ENCODE measurements around the gene CUL4B. TPM values are rescaled to one million over a fixed set of nuclear protein-coding genes. Genes with fewer than 3 reads are reported as not detected.
"Not testable (repeated sequence)": the region's sequence is repeated elsewhere in the genome, so short reads cannot be mapped to it uniquely, and the experiment has no call there.

Gene CUL4B
- total RNA-seq, 3 donors from 2014 or later = 38.7 to 45.5 (median 45.1) TPM

- H3K9me3 ChIP-seq = no peaks in the 10 kb centered on the region
- no peaks in the 10 kb centered on the region for H3K36me3 ChIP-seq
- H3K27me3 ChIP-seq = no peaks in the 10 kb centered on the region
- DNase-seq (ENCODE audit: low spot score in 2 of 2) = no peak
- intact Hi-C loops (cut with DNase I; ENCODE audit: low total_unique reads) = no loop called here
- H3K4me3 ChIP-seq = no peak overlapping the region
- no peak for TF ChIP-seq POLR2AphosphoS5 (IDR thresholded peaks at IDR 0.05)
- TF ChIP-seq, protein P1, sequence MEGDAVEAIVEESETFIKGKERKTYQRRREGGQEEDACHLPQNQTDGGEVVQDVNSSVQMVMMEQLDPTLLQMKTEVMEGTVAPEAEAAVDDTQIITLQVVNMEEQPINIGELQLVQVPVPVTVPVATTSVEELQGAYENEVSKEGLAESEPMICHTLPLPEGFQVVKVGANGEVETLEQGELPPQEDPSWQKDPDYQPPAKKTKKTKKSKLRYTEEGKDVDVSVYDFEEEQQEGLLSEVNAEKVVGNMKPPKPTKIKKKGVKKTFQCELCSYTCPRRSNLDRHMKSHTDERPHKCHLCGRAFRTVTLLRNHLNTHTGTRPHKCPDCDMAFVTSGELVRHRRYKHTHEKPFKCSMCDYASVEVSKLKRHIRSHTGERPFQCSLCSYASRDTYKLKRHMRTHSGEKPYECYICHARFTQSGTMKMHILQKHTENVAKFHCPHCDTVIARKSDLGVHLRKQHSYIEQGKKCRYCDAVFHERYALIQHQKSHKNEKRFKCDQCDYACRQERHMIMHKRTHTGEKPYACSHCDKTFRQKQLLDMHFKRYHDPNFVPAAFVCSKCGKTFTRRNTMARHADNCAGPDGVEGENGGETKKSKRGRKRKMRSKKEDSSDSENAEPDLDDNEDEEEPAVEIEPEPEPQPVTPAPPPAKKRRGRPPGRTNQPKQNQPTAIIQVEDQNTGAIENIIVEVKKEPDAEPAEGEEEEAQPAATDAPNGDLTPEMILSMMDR (IDR thresholded peaks at IDR 0.05) = no peak
- no peak for TF ChIP-seq POLR2A (IDR thresholded peaks at IDR 0.05)
- no peak overlapping the region for H3K27ac ChIP-seq
- H3K4me1 ChIP-seq = no peaks in the 10 kb centered on the region
Measured at GRCh38 chrX:120504569-120504968, 56.2 kb downstream of the CUL4B start.

- TF ChIP-seq POLR2AphosphoS5 (IDR thresholded peaks at IDR 0.05) (no peak), POLR2A (IDR thresholded peaks at IDR 0.05) (no peak)
- TF ChIP-seq, protein P1 (IDR thresholded peaks at IDR 0.05) = no peak
- H3K27ac ChIP-seq = no peak overlapping the region
- no peaks in the 10 kb centered on the region for H3K4me1 ChIP-seq
- no peak for DNase-seq (ENCODE audit: low spot score in 2 of 2)
- H3K9me3 ChIP-seq = no peaks in the 10 kb centered on the region
- no peaks in the 10 kb centered on the region for H3K27me3 ChIP-seq
- intact Hi-C loops (cut with DNase I; ENCODE audit: low total_unique reads) = no loop called here
- no peaks in the 10 kb centered on the region for H3K36me3 ChIP-seq
- no peak overlapping the region for H3K4me3 ChIP-seq
Measured at GRCh38 chrX:120499301-120500072, 61.3 kb downstream of the CUL4B start.

GRCh38 chrX:120490119-120490518 lies 70.6 kb downstream of the CUL4B start:
- H3K4me3 ChIP-seq; H3K9me3 ChIP-seq; DNase-seq (ENCODE audit: low spot score in 2 of 2); H3K4me1 ChIP-seq; intact Hi-C loops (cut with DNase I; ENCODE audit: low total_unique reads); H3K27ac ChIP-seq; H3K36me3 ChIP-seq; H3K27me3 ChIP-seq: not testable (repeated sequence)

DNA sequence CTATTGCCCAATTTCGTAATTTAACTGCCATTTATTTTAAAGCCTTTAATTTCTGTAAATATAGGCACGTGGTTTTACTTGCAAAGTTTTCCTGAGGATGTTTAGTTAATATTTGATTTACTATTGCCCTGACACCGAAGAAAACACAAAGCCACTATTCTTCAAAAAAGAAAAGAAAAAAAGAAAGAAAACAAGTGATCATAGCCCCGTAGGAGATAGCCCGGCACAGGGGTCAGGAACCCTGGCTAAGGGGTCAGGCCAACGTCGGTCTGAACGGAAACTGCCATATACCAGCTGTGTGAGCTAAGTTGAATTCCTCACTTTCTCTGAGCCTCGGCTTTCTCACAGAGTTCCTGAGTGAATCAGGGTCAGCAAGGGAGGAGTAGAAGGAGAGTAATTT lies 74.0 kb downstream of the CUL4B start:
- H3K36me3 ChIP-seq = no peaks in the 10 kb centered on the region
- H3K27me3 ChIP-seq = no peaks in the 10 kb centered on the region
- no peak overlapping the region for H3K4me3 ChIP-seq
- intact Hi-C loops (cut with DNase I; ENCODE audit: low total_unique reads) = no loop called here
- no peaks in the 10 kb centered on the region for H3K4me1 ChIP-seq
- no peak overlapping the region for H3K27ac ChIP-seq
- no peaks in the 10 kb centered on the region for H3K9me3 ChIP-seq
- no peak for DNase-seq (ENCODE audit: low spot score in 2 of 2)
- no peak for TF ChIP-seq POLR2A (IDR thresholded peaks at IDR 0.05)

DNA sequence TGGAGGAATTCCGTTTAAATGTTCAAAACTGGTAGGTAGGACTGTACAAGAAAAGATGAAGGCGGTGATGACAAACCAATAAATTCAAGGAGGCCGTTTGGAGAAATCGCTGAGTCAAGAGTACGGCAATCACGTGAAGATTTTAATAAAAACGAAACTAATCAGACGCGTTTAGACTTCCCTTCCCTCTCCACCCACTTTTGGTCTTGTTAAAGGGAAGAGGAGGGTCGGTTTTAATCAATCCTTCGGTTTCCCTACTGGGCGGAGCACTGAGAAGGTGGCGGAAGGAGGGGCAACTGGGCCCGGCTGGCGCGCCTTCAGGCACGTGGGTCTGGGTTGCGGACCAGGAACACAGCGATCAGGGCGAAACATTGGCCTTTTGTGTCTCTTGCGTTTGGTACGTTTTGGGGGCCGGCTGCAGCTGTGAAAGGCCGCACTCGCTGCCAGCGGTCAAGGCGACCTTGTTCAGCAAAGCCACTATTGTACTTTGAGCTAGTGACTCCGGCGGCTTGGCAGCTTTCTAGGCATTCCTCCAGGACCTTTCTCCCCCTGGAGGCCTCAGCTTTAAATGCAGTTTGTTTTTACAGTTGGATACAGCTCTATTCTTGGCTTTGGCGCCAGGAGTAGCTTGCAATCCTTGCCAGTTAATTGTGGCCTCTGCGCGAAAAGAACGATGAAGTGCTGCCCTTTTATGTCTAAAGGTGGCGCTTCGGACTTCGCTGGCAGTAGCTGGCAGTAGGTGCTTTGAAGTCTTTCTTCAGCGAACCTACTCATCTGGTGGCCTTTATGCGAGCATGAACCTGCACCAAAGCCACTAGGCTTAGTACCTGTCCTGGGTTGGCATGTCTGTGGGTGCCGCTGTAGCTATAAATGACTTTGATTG lies 74.9 kb downstream of the CUL4B start:
- Histone ChIP-seq H3K27me3 (no peaks in the 10 kb centered on the region), H3K36me3 (no peaks in the 10 kb centered on the region), H3K27ac (peak overlapping the region; percentile 79 to 95), H3K4me3 (peak overlapping the region; percentile 39 to 69 (median 49)), H3K9me3 (no peaks in the 10 kb centered on the region), H3K4me1 (no peaks in the 10 kb centered on the region)
- intact Hi-C loops (cut with DNase I; ENCODE audit: low total_unique reads) = no loop called here
- peak; percentile 60 to 63 for DNase-seq (ENCODE audit: low spot score in 2 of 2)
- TF ChIP-seq POLR2AphosphoS5 (IDR thresholded peaks at IDR 0.05) (peak; percentile 15 to 59 (median 30)), POLR2A (IDR thresholded peaks at IDR 0.05) (peak; percentile 22)
- TF ChIP-seq, protein P1 (IDR thresholded peaks at IDR 0.05) = peak; percentile 44 to 63 (median 55)

DNA sequence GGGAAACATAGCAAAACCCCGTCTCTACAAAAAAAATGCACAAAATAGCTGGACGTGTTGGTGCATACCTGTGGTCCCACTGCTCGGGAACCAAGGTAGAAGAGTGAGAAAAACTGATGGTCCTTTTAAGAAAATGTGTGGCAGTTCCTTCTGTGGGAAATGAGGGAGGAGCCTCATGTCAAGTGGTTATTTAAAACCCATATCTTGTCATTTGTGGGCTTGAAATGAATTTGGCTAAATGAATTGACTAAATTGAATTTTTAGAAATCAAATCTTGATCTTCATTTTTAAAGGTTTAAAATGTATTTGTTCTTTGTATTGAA lies 75.5 kb downstream of the CUL4B start:
- Histone ChIP-seq H3K27ac (peak overlapping the region; percentile 79 to 95), H3K4me1 (no peaks in the 10 kb centered on the region), H3K9me3 (no peaks in the 10 kb centered on the region), H3K27me3 (no peaks in the 10 kb centered on the region), H3K4me3 (peak overlapping the region; percentile 39 to 69 (median 49)), H3K36me3 (no peaks in the 10 kb centered on the region)
- DNase-seq (ENCODE audit: low spot score in 2 of 2) = no peak
- TF ChIP-seq, protein P1 (IDR thresholded peaks at IDR 0.05) = no peak
- intact Hi-C loops (cut with DNase I; ENCODE audit: low total_unique reads) = no loop called here
